Psoas muscle (tissue), 8 donors: ENCODE data around the gene ITGA1. TPM values are rescaled to one million over a fixed set of nuclear protein-coding genes. Genes with fewer than 3 reads are reported as not detected.

Experiments
- ATAC-seq, 4 donors: fragments of 200-7000 bp; cut with Tn5 transposase; one replicate each; pipeline ENCODE4 v1.9.1; 2020; ENCODE audit warnings: moderate library complexity in 3 of 4, mild to moderate bottlenecking in 2 of 4
- DNase-seq, 2 donors: peaks; one replicate each; pipeline ENCODE4 v3.0.0-alpha.2; 2020
- H3K27ac ChIP-seq: fragments of 200-600 bp; one replicate; pipeline ENCODE4 v1.8.0; 2022
- H3K27me3 ChIP-seq, 3 donors: fragments of 200-600 bp in 1 of 3; one replicate each; pipeline versions ENCODE4 v1.6.1 to v1.8.0; 2013 to 2022; ENCODE audit warnings: low read length in 2 of 3, mild to moderate bottlenecking in 2 of 3, moderate library complexity in 1 of 3; ENCODE audit not compliant: insufficient read depth in 3 of 3
- H3K36me3 ChIP-seq, 2 donors: fragments of 200-600 bp in 1 of 2; one replicate each; pipeline versions ENCODE4 v1.6.1 to v1.8.0; 2013 to 2022; ENCODE audit warnings: low read depth in 1 of 2, mild to moderate bottlenecking in 1 of 2, moderate library complexity in 1 of 2; ENCODE audit not compliant: insufficient read depth in 1 of 2
- H3K4me1 ChIP-seq: fragments of 200-600 bp; one replicate; pipeline ENCODE4 v1.8.0; 2022
- H3K4me3 ChIP-seq: fragments of 200-600 bp; one replicate; pipeline ENCODE4 v1.8.0; 2022; ENCODE audit warnings: mild to moderate bottlenecking
- H3K9me3 ChIP-seq: fragments of 200-600 bp; one replicate; pipeline ENCODE4 v1.8.0; 2022
- WGBS, 3 donors: extraction: QIAGEN DNeasy Blood & Tissue Kit; methylation state at CpG; one replicate each; pipeline versions ENCODE4 v1.1.6 to v1.1.7; 2013; 5-methylcytosine and 5-hydroxymethylcytosine counted together
- intact Hi-C, 2 donors: fragments of 100-400 bp; cut with DNase I; formaldehyde crosslinking; loops; one replicate each; pipeline versions ENCODE4 v1.11.0 to v1.14.2; 2022
- polyA plus RNA-seq, 3 donors: library from polyadenylated mRNA; stranded (reverse); fragments of 200-250 nt; gene quantifications; one replicate each; pipeline ENCODE4 v1.2.3, GENCODE V29; 2013
- total RNA-seq, 4 donors: library from RNA; stranded (reverse); fragmentation: NEBNext Ultra II Directional in 2 of 4; extraction: Animal tissue kit (Norgen Biotek cat#: 25700) in 2 of 4; gene quantifications; one replicate each; pipeline versions ENCODE4 v1.2.1 to v1.2.4, GENCODE V29; 2021 to 2023
- TF ChIP-seq, protein P1 (sequence below): fragments of 200-600 bp; IDR thresholded peaks from one replicate; pipeline ENCODE4 v1.8.0; 2022; ENCODE audit warnings: antibody characterized with exemption
- donor health status: healthy with polysubstance abuse.
- donor health status: DM: no; HTN: no; CAD: no; lungs with moderate emphysema.
- donor health status: Bipolar disorder and iron deficiency.
- donor health status: healthy.
- donor health status: DM: yes; HTN: yes; CAD: no.
- donor health status: DM: no; HTN: no; CAD: no.
- donor health status: DM: no; HTN: no; CAD: no.
- donor health status: DM: yes; HTN: yes; CAD: no.

The ITGA1 gene
- total and polyA plus RNA-seq, 7 donors = 3.4 to 29.3 (median 13.0) TPM

- Histone ChIP-seq H3K4me1 (no peaks in the 10 kb centered on the region), H3K36me3 (no peaks in the 10 kb centered on the region), H3K4me3 (no peak overlapping the region), H3K9me3 (no peaks in the 10 kb centered on the region), H3K27me3 (no peaks in the 10 kb centered on the region), H3K27ac (no peak overlapping the region)
- TF ChIP-seq, protein P1, sequence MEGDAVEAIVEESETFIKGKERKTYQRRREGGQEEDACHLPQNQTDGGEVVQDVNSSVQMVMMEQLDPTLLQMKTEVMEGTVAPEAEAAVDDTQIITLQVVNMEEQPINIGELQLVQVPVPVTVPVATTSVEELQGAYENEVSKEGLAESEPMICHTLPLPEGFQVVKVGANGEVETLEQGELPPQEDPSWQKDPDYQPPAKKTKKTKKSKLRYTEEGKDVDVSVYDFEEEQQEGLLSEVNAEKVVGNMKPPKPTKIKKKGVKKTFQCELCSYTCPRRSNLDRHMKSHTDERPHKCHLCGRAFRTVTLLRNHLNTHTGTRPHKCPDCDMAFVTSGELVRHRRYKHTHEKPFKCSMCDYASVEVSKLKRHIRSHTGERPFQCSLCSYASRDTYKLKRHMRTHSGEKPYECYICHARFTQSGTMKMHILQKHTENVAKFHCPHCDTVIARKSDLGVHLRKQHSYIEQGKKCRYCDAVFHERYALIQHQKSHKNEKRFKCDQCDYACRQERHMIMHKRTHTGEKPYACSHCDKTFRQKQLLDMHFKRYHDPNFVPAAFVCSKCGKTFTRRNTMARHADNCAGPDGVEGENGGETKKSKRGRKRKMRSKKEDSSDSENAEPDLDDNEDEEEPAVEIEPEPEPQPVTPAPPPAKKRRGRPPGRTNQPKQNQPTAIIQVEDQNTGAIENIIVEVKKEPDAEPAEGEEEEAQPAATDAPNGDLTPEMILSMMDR = no peak
- DNase-seq (no peak), ATAC-seq (no peak)
- intact Hi-C loops = no loop called here
- 60 to 72% (median 70%) methylated on average over 2 of the region's 2 CpGs for WGBS, 3 donors
Observed at GRCh38 chr5:52773342-52773741, 14.4 kb upstream of the ITGA1 start.

GRCh38 chr5:52774005-52774410 is 13.7 kb upstream of the ITGA1 start:
- 32 to 35% (median 35%) methylated on average over 5 of the region's 5 CpGs for WGBS, 3 donors
- Histone ChIP-seq H3K4me1 (no peaks in the 10 kb centered on the region), H3K27me3 (no peaks in the 10 kb centered on the region), H3K27ac (no peak overlapping the region), H3K36me3 (no peaks in the 10 kb centered on the region), H3K9me3 (no peaks in the 10 kb centered on the region), H3K4me3 (no peak overlapping the region)
- intact Hi-C loops = no loop called here
- no peak for ATAC-seq
- no peak for DNase-seq
- TF ChIP-seq, protein P1 = no peak

DNA sequence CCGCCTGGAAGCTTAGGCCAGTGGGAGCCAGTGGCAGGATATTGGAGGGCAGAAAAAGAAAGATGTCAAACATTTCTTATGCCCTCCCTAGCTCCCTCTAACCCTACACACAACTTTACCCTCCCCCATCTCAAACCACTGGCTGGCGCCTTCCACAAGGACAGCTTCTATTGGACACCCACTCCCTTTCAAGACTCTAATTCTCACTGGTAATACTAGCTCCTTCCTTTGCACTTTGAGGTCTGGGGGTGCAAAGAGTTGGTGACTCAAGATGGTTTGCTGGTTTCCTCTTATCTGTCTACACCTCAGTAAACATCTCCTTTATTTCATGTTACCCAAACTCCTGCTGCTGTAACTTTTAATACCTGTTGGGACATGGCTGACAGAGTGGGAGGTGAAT is 11.6 kb upstream of the ITGA1 start:
- intact Hi-C loops = no loop called here
- WGBS, 3 donors = 86 to 93% (median 91%) methylated on average over 2 of the region's 2 CpGs
- H3K27me3 ChIP-seq = no peaks in the 10 kb centered on the region
- TF ChIP-seq, protein P1 = no peak
- H3K4me3 ChIP-seq = no peak overlapping the region
- DNase-seq (no peak), ATAC-seq (no peak)
- H3K36me3 ChIP-seq = no peaks in the 10 kb centered on the region
- H3K4me1 ChIP-seq = no peaks in the 10 kb centered on the region
- H3K9me3 ChIP-seq = no peaks in the 10 kb centered on the region
- no peak overlapping the region for H3K27ac ChIP-seq

GRCh38 chr5:52777186-52777585 is 10.5 kb upstream of the ITGA1 start:
- no peaks in the 10 kb centered on the region for H3K36me3 ChIP-seq
- H3K27ac ChIP-seq = no peak overlapping the region
- intact Hi-C loops = no loop called here
- DNase-seq (no peak), ATAC-seq (no peak)
- H3K9me3 ChIP-seq = no peaks in the 10 kb centered on the region
- 75 to 77% (median 75%) methylated on average over 4 of the region's 4 CpGs for whole genome bisulfite sequencing, 3 donors
- H3K27me3 ChIP-seq = no peaks in the 10 kb centered on the region
- H3K4me1 ChIP-seq = no peaks in the 10 kb centered on the region
- H3K4me3 ChIP-seq = no peak overlapping the region
- TF ChIP-seq, protein P1 = no peak

DNA sequence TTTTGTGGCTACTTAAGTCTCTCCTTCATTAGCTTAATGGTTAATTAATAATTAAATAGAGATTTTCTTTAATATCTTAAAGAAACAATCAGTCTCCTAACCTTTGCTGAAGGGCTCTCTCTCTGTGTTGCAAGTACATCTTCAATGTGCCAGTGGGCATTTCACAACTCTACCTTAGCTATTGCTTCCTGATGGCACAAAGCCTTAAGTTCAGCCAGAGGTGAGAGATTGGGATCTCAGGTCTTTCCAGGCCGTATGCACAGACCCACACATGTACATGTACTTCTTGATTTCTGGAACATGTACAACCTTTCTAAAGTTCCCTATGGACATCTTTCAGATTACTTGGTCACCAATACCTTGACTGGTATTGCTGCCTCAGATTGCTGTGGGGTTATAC is 8.9 kb upstream of the ITGA1 start:
- Histone ChIP-seq H3K4me3 (no peak overlapping the region), H3K27me3 (no peaks in the 10 kb centered on the region), H3K4me1 (no peaks in the 10 kb centered on the region), H3K36me3 (no peaks in the 10 kb centered on the region), H3K27ac (no peak overlapping the region), H3K9me3 (no peaks in the 10 kb centered on the region)
- WGBS, 3 donors = 46 to 70% (median 67%) methylated on average over 1 of the region's 1 CpG
- DNase-seq (no peak), ATAC-seq (no peak)
- TF ChIP-seq, protein P1 = no peak
- intact Hi-C loops = no loop called here
